ENCODE measurements around the gene ITGB2. TPM values are rescaled to one million over a fixed set of nuclear protein-coding genes. Genes with fewer than 3 reads are reported as not detected.

Gene ITGB2
- total and polyA plus RNA-seq, 7 donors = 2.5 to 11.7 (median 8.3) TPM

- ATAC-seq (peak in 1 of 4 donors; percentile 8), DNase-seq (peak in 1 of 2 donors; percentile 36)
- Histone ChIP-seq H3K27ac (peak overlapping the region; percentile 78), H3K9me3 (no peaks in the 10 kb centered on the region), H3K4me1 (peaks cover 17% of the 10 kb centered on the region), H3K27me3 (ENCODE audit: insufficient read depth in 3 of 3, low read length in 2 of 3) (no peaks in the 10 kb centered on the region), H3K36me3 (ENCODE audit: insufficient read depth in 1 of 2, low read depth in 1 of 2) (peaks cover 0 to 8% of the 10 kb centered on the region in 2 donors), H3K4me3 (peak overlapping the region; percentile 96)
- intact Hi-C loops (cut with DNase I) = loop anchor here in 1 of 2 donors (10.0 kb wide), 1 partner anchor 424 kb away; no protein-coding TSS in a partner anchor
- 74 to 76% (median 75%) methylated on average over 18 of the region's 18 CpGs for WGBS, 3 donors
- TF ChIP-seq CTCF (IDR thresholded peaks at IDR 0.05) = no peak
Observed at GRCh38 chr21:44938772-44939531, 18.3 kb upstream of the ITGB2 start.

GRCh38 chr21:44935533-44935927 lies 14.8 kb upstream of the ITGB2 start:
- intact Hi-C loops (cut with DNase I) = loop anchor here in 1 of 2 donors (10.0 kb wide), 1 partner anchor 421 kb away; no protein-coding TSS in a partner anchor
- Histone ChIP-seq H3K36me3 (ENCODE audit: insufficient read depth in 1 of 2, low read depth in 1 of 2) (no peaks in the 10 kb centered on the region), H3K4me3 (no peak overlapping the region), H3K9me3 (no peaks in the 10 kb centered on the region), H3K27ac (no peak overlapping the region), H3K4me1 (peaks cover 26% of the 10 kb centered on the region), H3K27me3 (ENCODE audit: insufficient read depth in 3 of 3, low read length in 2 of 3) (peaks cover 0 to 32% (median 10%) of the 10 kb centered on the region in 3 donors)
- no peak for ATAC-seq
- peak in 1 of 2 donors; percentile 37 for DNase-seq
- TF ChIP-seq CTCF (IDR thresholded peaks at IDR 0.05) = no peak
- WGBS, 3 donors = 89 to 93% (median 91%) methylated on average over 10 of the region's 10 CpGs

- Histone ChIP-seq H3K27ac (no peak overlapping the region), H3K9me3 (no peaks in the 10 kb centered on the region), H3K4me3 (no peak overlapping the region), H3K27me3 (ENCODE audit: insufficient read depth in 3 of 3, low read length in 2 of 3) (peaks cover 0 to 37% (median 10%) of the 10 kb centered on the region in 3 donors), H3K36me3 (ENCODE audit: insufficient read depth in 1 of 2, low read depth in 1 of 2) (no peaks in the 10 kb centered on the region), H3K4me1 (peaks cover 26% of the 10 kb centered on the region)
- peak in 1 of 2 donors; percentile 43 for DNase-seq
- intact Hi-C loops (cut with DNase I) = loop anchor here in 1 of 2 donors (5.0 to 10.0 kb wide), 2 partner anchors 133 to 420 kb away; partner anchors contain the start of gene UBE2G2
- ATAC-seq = no peak
- TF ChIP-seq CTCF (IDR thresholded peaks at IDR 0.05) = no peak
- WGBS, 3 donors = 90 to 92% (median 92%) methylated on average over 9 of the region's 9 CpGs
Observed at GRCh38 chr21:44934797-44935532, 14.3 kb upstream of the ITGB2 start.

GRCh38 chr21:44934276-44934675 lies 13.6 kb upstream of the ITGB2 start:
- H3K4me1 ChIP-seq = peaks cover 25% of the 10 kb centered on the region
- peak in 1 of 2 donors; percentile 24 for DNase-seq
- no peak for TF ChIP-seq CTCF (IDR thresholded peaks at IDR 0.05)
- intact Hi-C loops (cut with DNase I) = loop anchor here in 1 of 2 donors (5.0 to 10.0 kb wide), 2 partner anchors 132 to 419 kb away; partner anchors contain the start of gene UBE2G2
- peaks cover 0 to 44% (median 14%) of the 10 kb centered on the region in 3 donors for H3K27me3 ChIP-seq (ENCODE audit: insufficient read depth in 3 of 3, low read length in 2 of 3)
- no peaks in the 10 kb centered on the region for H3K9me3 ChIP-seq
- no peak overlapping the region for H3K4me3 ChIP-seq
- ATAC-seq = no peak
- 79 to 98% (median 97%) methylated on average over 6 of the region's 6 CpGs for WGBS, 3 donors
- no peak overlapping the region for H3K27ac ChIP-seq
- no peaks in the 10 kb centered on the region for H3K36me3 ChIP-seq (ENCODE audit: insufficient read depth in 1 of 2, low read depth in 1 of 2)
